Lung (tissue), 12 donors: ENCODE data around the gene ANKRD44. TPM values are rescaled to one million over a fixed set of nuclear protein-coding genes. Genes with fewer than 3 reads are reported as not detected.

ENCODE experiments used
- ATAC-seq: fragments of 200-7000 bp; cut with Tn5 transposase; one replicate; pipeline ENCODE4 v1.9.1; 2020; ENCODE audit warnings: moderate number of reproducible peaks; ENCODE audit not compliant: insufficient read depth, low FRiP score
- DNase-seq, 3 donors: peaks; one replicate each; pipeline ENCODE4 v3.0.0-alpha.2; 2013 to 2017
- H3K27ac ChIP-seq, 2 donors: one replicate each; pipeline ENCODE4 v1.5.1; 2013; ENCODE audit warnings: mild to moderate bottlenecking in 2 of 2, moderate library complexity in 2 of 2, control low read depth in 1 of 2, inconsistent platforms in 1 of 2, low read depth in 1 of 2, low read length in 1 of 2
- H3K27me3 ChIP-seq, 3 donors: one replicate each; pipeline ENCODE4 v1.5.1; 2013; ENCODE audit warnings: low read length in 2 of 3; ENCODE audit not compliant: control insufficient read depth in 3 of 3, insufficient read depth in 3 of 3
- H3K36me3 ChIP-seq, 4 donors: one replicate each; pipeline ENCODE4 v1.5.1; 2013; ENCODE audit warnings: low read length in 4 of 4, mild to moderate bottlenecking in 1 of 4, moderate library complexity in 1 of 4; ENCODE audit not compliant: control insufficient read depth in 4 of 4, insufficient read depth in 4 of 4
- H3K4me1 ChIP-seq, 5 donors: one replicate each; pipeline ENCODE4 v1.5.1; 2013; ENCODE audit warnings: low read length in 5 of 5, mild to moderate bottlenecking in 2 of 5, moderate library complexity in 1 of 5; ENCODE audit not compliant: control insufficient read depth in 5 of 5, insufficient read depth in 5 of 5
- H3K4me3 ChIP-seq: one replicate; pipeline ENCODE4 v1.5.1; 2013; ENCODE audit warnings: mild to moderate bottlenecking, control low read depth, moderate library complexity
- H3K9ac ChIP-seq, 2 donors: one replicate each; pipeline ENCODE4 v1.5.1; 2013; ENCODE audit warnings: low read length in 2 of 2, control low read depth in 1 of 2; ENCODE audit not compliant: insufficient read depth in 1 of 2
- H3K9me3 ChIP-seq, 4 donors: one replicate each; pipeline ENCODE4 v1.5.1; 2013; ENCODE audit warnings: low read length in 3 of 4, mild to moderate bottlenecking in 1 of 4, moderate library complexity in 1 of 4; ENCODE audit not compliant: control insufficient read depth in 4 of 4, insufficient read depth in 3 of 4
- WGBS, 2 donors: extraction: QIAGEN DNeasy Blood & Tissue Kit; methylation state at CpG; one replicate each; pipeline ENCODE4 v1.1.7; 2013; 5-methylcytosine and 5-hydroxymethylcytosine counted together
- polyA plus RNA-seq, 2 donors: library from polyadenylated mRNA; stranded (reverse); fragments of 200-250 nt; gene quantifications; one replicate each; pipeline ENCODE4 v1.2.1, GENCODE V29; 2013
- total RNA-seq, 2 donors: library from RNA; depleted of rRNA in 1 of 2; stranded (reverse); fragments of >200 nt in 1 of 2; gene quantifications; one replicate each; pipeline ENCODE4 v1.2.1, GENCODE V29; 2014 to 2021
- TF ChIP-seq, protein P1 (sequence below): IDR thresholded peaks from 2 replicates; pipeline ENCODE4 v1.5.1; 2012; ENCODE audit warnings: mild to moderate bottlenecking; ENCODE audit errors: control extremely low read depth, extremely low read depth
- donor health status: control.
- donor health status: control.
- donor health status: Bipolar disorder and iron deficiency.
- donor health status: healthy.
- donor health status: DM: yes; HTN: yes; CAD: no.

Gene ANKRD44
- total and polyA plus RNA-seq, 4 donors: 7.1 to 73.8 (median 20.3) TPM

DNA sequence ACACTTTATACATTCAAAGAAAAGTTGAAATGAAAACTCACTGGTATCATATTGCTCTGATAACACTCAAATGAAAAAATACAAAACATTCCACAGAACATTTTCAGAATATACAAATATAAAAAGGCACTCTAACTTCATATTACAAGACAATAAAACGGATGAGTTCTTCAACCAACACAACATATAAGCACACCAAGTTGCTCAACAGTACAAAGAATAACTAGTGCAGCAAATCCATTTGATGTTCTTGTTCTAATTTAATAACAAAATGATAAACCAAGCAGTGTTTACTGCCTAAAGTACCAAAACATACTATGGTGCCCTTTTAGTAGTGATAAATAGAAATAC lies 323.3 kb downstream of the ANKRD44 start:
- peak overlapping the region in 1 of 2 donors; percentile 97 for H3K9ac ChIP-seq
- no peaks in the 10 kb centered on the region for H3K36me3 ChIP-seq
- 41 to 74% methylated on average over 1 of the region's 1 CpG for WGBS, 2 donors
- H3K9me3 ChIP-seq: no peaks in the 10 kb centered on the region
- no peaks in the 10 kb centered on the region for H3K27me3 ChIP-seq
- H3K4me1 ChIP-seq: peaks cover 0 to 27% (median 4%) of the 10 kb centered on the region in 5 donors
- TF ChIP-seq, protein P1, sequence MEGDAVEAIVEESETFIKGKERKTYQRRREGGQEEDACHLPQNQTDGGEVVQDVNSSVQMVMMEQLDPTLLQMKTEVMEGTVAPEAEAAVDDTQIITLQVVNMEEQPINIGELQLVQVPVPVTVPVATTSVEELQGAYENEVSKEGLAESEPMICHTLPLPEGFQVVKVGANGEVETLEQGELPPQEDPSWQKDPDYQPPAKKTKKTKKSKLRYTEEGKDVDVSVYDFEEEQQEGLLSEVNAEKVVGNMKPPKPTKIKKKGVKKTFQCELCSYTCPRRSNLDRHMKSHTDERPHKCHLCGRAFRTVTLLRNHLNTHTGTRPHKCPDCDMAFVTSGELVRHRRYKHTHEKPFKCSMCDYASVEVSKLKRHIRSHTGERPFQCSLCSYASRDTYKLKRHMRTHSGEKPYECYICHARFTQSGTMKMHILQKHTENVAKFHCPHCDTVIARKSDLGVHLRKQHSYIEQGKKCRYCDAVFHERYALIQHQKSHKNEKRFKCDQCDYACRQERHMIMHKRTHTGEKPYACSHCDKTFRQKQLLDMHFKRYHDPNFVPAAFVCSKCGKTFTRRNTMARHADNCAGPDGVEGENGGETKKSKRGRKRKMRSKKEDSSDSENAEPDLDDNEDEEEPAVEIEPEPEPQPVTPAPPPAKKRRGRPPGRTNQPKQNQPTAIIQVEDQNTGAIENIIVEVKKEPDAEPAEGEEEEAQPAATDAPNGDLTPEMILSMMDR: no peak
- H3K4me3 ChIP-seq: no peak overlapping the region
- DNase-seq (peak in 1 of 3 donors; percentile 73), ATAC-seq (no peak)
- peak overlapping the region in 1 of 2 donors; percentile 33 for H3K27ac ChIP-seq

DNA sequence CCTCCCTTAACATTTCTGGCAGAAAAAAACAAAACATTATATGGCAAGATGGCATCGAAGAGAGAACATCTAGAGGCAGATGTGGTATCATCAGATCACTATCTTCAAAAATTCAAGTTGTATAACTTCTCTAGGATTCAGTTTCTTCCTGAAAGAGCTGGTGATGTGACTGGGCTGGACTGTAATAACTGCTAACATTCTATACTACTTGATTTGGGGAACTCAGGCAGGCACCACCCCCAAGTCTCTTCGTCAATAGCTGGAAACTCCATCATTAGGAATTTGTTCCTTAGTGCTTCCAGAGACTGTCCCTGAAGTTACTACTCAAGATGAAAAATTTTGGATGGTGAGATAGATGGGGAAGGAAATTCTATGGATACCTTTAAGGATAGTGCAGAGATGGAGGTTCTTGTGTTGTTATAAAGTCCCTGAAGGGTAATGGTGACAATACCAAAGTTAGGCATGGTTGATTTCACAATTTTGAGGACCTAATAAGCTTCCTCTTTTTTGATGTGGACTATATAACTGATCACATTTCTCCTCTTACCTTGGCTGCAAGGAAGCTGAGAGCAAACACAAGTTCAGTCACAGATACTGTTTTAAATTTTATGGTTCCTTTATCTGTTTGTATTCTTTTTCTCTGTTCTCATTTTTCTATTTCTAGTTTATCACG lies 324.9 kb downstream of the ANKRD44 start:
- DNase-seq (no peak), ATAC-seq (no peak)
- Histone ChIP-seq H3K27ac (no peak overlapping the region), H3K4me1 (peaks cover 0 to 27% (median 4%) of the 10 kb centered on the region in 5 donors), H3K9ac (no peak overlapping the region), H3K27me3 (no peaks in the 10 kb centered on the region), H3K4me3 (no peak overlapping the region), H3K9me3 (no peaks in the 10 kb centered on the region), H3K36me3 (no peaks in the 10 kb centered on the region)
- TF ChIP-seq, protein P1: no peak
- 59 to 82% methylated on average over 3 of the region's 3 CpGs for WGBS, 2 donors

DNA sequence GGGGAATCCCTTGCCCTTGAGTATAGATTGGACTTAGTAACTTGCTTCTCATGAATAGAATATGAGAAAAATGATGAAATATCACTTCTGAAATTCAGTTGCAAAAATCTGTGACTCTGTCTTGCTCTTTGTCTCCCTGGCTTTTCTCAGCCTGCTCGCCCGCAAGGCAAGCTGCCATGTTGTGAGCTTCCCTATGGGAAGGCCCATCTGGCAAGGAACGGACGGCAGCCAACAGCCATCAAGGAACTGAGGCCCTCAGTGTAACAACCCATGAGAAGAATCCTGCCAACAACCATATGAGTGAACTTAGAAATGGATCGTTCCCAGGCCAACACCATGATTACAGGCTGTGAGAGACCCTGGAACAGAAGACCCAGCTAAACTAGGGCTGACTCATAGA lies 325.7 kb downstream of the ANKRD44 start:
- DNase-seq (no peak), ATAC-seq (no peak)
- Histone ChIP-seq H3K4me1 (peaks cover 0 to 27% (median 4%) of the 10 kb centered on the region in 5 donors), H3K9ac (no peak overlapping the region), H3K36me3 (no peaks in the 10 kb centered on the region), H3K27ac (no peak overlapping the region), H3K9me3 (no peaks in the 10 kb centered on the region), H3K4me3 (no peak overlapping the region), H3K27me3 (no peaks in the 10 kb centered on the region)
- TF ChIP-seq, protein P1: no peak
- 89 to 94% methylated on average over 5 of the region's 5 CpGs for WGBS, 2 donors

DNA sequence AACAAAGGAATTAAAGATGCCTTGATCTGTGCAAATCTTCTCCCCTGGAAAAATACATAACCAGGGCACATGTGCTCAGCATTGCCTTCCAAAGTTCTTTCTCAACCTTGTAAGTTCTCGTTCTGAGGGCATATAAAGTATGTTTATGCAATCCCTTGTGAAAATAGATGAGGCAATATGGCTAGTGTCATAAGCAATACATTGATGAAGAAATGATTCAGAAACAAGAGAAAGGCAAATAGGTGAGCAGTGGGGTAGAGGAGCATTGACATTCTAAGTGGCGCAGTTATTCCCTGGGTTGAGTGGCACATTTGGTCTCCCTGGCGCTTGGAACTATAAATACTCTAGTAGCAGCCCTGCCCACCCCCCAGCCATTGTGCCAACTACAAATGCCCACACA lies 326.6 kb downstream of the ANKRD44 start:
- no peaks in the 10 kb centered on the region for H3K27me3 ChIP-seq
- WGBS, 2 donors: 50 to 74% methylated on average over 3 of the region's 3 CpGs
- H3K4me1 ChIP-seq: peaks cover 0 to 26% (median 4%) of the 10 kb centered on the region in 5 donors
- no peak overlapping the region for H3K27ac ChIP-seq
- H3K36me3 ChIP-seq: no peaks in the 10 kb centered on the region
- no peak overlapping the region for H3K4me3 ChIP-seq
- ATAC-seq: no peak
- no peaks in the 10 kb centered on the region for H3K9me3 ChIP-seq
- TF ChIP-seq, protein P1: no peak
- no peak for DNase-seq
- H3K9ac ChIP-seq: no peak overlapping the region
